A673 (cell line): Measurements from ENCODE around the gene ING4. TPM values are rescaled to one million over a fixed set of nuclear protein-coding genes. Genes with fewer than 3 reads are reported as not detected.

Source experiments
- BruUV-seq: library from RNA; stranded (reverse); fragments of 400-500 nt; replicated peaks from 2 replicates; lab custom pipeline; 2021; lab: Mats Ljungman, UMichigan
- CTCF ChIA-PET: fragments of 300-600 bp; sonication (Branson Sonifier 250); formaldehyde crosslinking; loops from one replicate; lab custom pipeline; 2022; ENCODE audit warnings: antibody characterized with exemption; lab: Charles Lee
- POLR2A ChIA-PET: fragments of 300-600 bp; sonication (Branson Sonifier 250); formaldehyde crosslinking; loops from one replicate; lab custom pipeline; 2022; ENCODE audit warnings: antibody characterized with exemption; ENCODE audit not compliant: low non-redundant PET; lab: Charles Lee
- DNase-seq: peaks from one replicate; pipeline ENCODE4 v3.0.0-alpha.2; 2015; ENCODE audit warnings: low spot score
- H3K27ac ChIP-seq: fragments of 200-600 bp; sonication (generic); 2 replicates; pipeline ENCODE4 v1.5.1; 2016; ENCODE audit warnings: mixed run types, low read depth, mild to moderate bottlenecking, mixed read lengths, antibody characterized with exemption, low read length; ENCODE audit not compliant: poor library complexity, severe bottlenecking
- H3K27me3 ChIP-seq: fragments of 200-600 bp; sonication (generic); replicated peaks from 2 replicates; pipeline ENCODE4 v1.6.1; 2017; ENCODE audit warnings: mixed run types, low read depth, mild to moderate bottlenecking, mixed read lengths, antibody characterized with exemption, low read length; ENCODE audit not compliant: insufficient read depth, poor library complexity
- H3K36me3 ChIP-seq: fragments of 200-600 bp; sonication (generic); 2 replicates; pipeline ENCODE4 v1.6.1; 2016; ENCODE audit warnings: mixed run types, mild to moderate bottlenecking, mixed read lengths, antibody characterized with exemption, low read length; ENCODE audit not compliant: insufficient read depth, poor library complexity, severe bottlenecking
- H3K4me1 ChIP-seq: fragments of 200-600 bp; sonication (generic); 2 replicates; pipeline ENCODE4 v1.6.1; 2017; ENCODE audit warnings: mixed run types, mild to moderate bottlenecking, mixed read lengths, antibody characterized with exemption, low read length; ENCODE audit not compliant: insufficient read depth, poor library complexity, severe bottlenecking
- H3K4me3 ChIP-seq: fragments of 200-600 bp; sonication (generic); 2 replicates; pipeline ENCODE4 v1.5.1; 2016; ENCODE audit warnings: low read depth, mixed run types, mild to moderate bottlenecking, mixed read lengths, low read length; ENCODE audit not compliant: poor library complexity, severe bottlenecking
- H3K9me3 ChIP-seq: fragments of 200-600 bp; sonication (generic); 2 replicates; pipeline ENCODE4 v1.6.1; 2016; ENCODE audit warnings: mixed run types, low read depth, mild to moderate bottlenecking, mixed read lengths, antibody characterized with exemption, low read length; ENCODE audit not compliant: poor library complexity, severe bottlenecking
- CTCF ChIP-seq: fragments of 300-800, 200-600 bp; sonication (generic); conservative IDR thresholded peaks from 2 replicates; pipeline ENCODE4 v1.5.1; 2017; ENCODE audit warnings: low read depth, mild to moderate bottlenecking, antibody characterized with exemption, low read length, moderate library complexity, mixed read lengths
- EZH2 ChIP-seq: fragments of 200-600 bp; sonication (generic); IDR thresholded peaks from 2 replicates; pipeline ENCODE4 v1.6.1; 2017; ENCODE audit warnings: borderline replicate concordance, low read depth, mild to moderate bottlenecking, mixed read lengths, antibody characterized with exemption, low read length; ENCODE audit not compliant: poor library complexity, severe bottlenecking
- intact Hi-C: fragments of 100-400 bp; cut with micrococcal nuclease; formaldehyde crosslinking; loops from one replicate; pipeline ENCODE4 v1.10.0; 2022; ENCODE audit not compliant: unreplicated experiment
- total RNA-seq: library from RNA; stranded (reverse); gene quantifications from 2 replicates; pipeline ENCODE4 v1.2.3, GENCODE V29; 2021

The ING4 gene
- total RNA-seq, 1 experiment from 2014 or later = 21.4 TPM

- DNase-seq = no peak
- POLR2A ChIA-PET = no interaction called here
- BruUV-seq = no TSS peak
- intact Hi-C loops = no loop called here
- Histone ChIP-seq H3K4me3 (peak overlapping the region; percentile 51), H3K36me3 (peaks cover 8% of the 10 kb centered on the region), H3K4me1 (peaks cover 3% of the 10 kb centered on the region), H3K27ac (peak overlapping the region; percentile 63), H3K27me3 (no peaks in the 10 kb centered on the region), H3K9me3 (no peaks in the 10 kb centered on the region)
- CTCF ChIA-PET = interaction anchor here (0.6 kb wide), 2 partner anchors 43 to 82 kb away, joined by 4 to 6 read pairs; partner anchors contain the start of gene ZNF384
- TF ChIP-seq CTCF (no peak), EZH2 (no peak)
These were observed 16.4 kb downstream of the ING4 start for GRCh38 chr12:6646276-6647082.

- H3K27ac ChIP-seq = no peak overlapping the region
- peaks cover 3% of the 10 kb centered on the region for H3K4me1 ChIP-seq
- intact Hi-C loops = loop anchor here (2.0 kb wide), 1 partner anchor 30 kb away; no protein-coding TSS in a partner anchor
- POLR2A ChIA-PET = no interaction called here
- BruUV-seq = no TSS peak
- H3K4me3 ChIP-seq = no peak overlapping the region
- no peak for DNase-seq
- H3K36me3 ChIP-seq = peaks cover 3% of the 10 kb centered on the region
- CTCF ChIA-PET = interaction anchor here (0.5 kb wide), 1 partner anchor 9 kb away, joined by 5 read pairs; no protein-coding TSS in a partner anchor
- no peaks in the 10 kb centered on the region for H3K27me3 ChIP-seq
- TF ChIP-seq EZH2 (no peak), CTCF (peak; percentile 57)
- H3K9me3 ChIP-seq = no peaks in the 10 kb centered on the region
These were observed 18.0 kb downstream of the ING4 start for GRCh38 chr12:6644903-6645302.

- no peaks in the 10 kb centered on the region for H3K27me3 ChIP-seq
- no peak for DNase-seq
- no TSS peak for BruUV-seq
- H3K36me3 ChIP-seq = peaks cover 3% of the 10 kb centered on the region
- no peaks in the 10 kb centered on the region for H3K9me3 ChIP-seq
- TF ChIP-seq EZH2 (no peak), CTCF (no peak)
- ChIA-PET POLR2A (no interaction called here), CTCF (interaction anchor here (0.5 kb wide), 1 partner anchor 10 kb away, joined by 5 read pairs; no protein-coding TSS in a partner anchor)
- peaks cover 3% of the 10 kb centered on the region for H3K4me1 ChIP-seq
- no peak overlapping the region for H3K4me3 ChIP-seq
- intact Hi-C loops = loop anchor here (2.0 kb wide), 1 partner anchor 29 kb away; no protein-coding TSS in a partner anchor
- H3K27ac ChIP-seq = no peak overlapping the region
These were observed 18.7 kb downstream of the ING4 start for GRCh38 chr12:6644257-6644596.
